Measurements from ENCODE around the gene APOB.

The APOB gene

GRCh38 chr2:21019000-21019677, 24.7 kb downstream of the APOB start:
- TF ChIP-seq CTCF (conservative IDR thresholded peaks at IDR 0.05) = no peak
- no peak for TF ChIP-seq ZFX (IDR thresholded peaks at IDR 0.05)
- no peak overlapping the region for H3K27ac ChIP-seq

GRCh38 chr2:21018290-21018689, 25.6 kb downstream of the APOB start:
- TF ChIP-seq CTCF (conservative IDR thresholded peaks at IDR 0.05) = no peak
- no peak for TF ChIP-seq ZFX (IDR thresholded peaks at IDR 0.05)
- no peak overlapping the region for H3K27ac ChIP-seq

GRCh38 chr2:21017748-21018276, 26.1 kb downstream of the APOB start:
- TF ChIP-seq ZFX (IDR thresholded peaks at IDR 0.05) (no peak), CTCF (conservative IDR thresholded peaks at IDR 0.05) (no peak)
- H3K27ac ChIP-seq = no peak overlapping the region

GRCh38 chr2:21015281-21015645, 28.6 kb downstream of the APOB start:
- no peak overlapping the region for H3K27ac ChIP-seq
- TF ChIP-seq ZFX (IDR thresholded peaks at IDR 0.05) (no peak), CTCF (conservative IDR thresholded peaks at IDR 0.05) (no peak)

GRCh38 chr2:21014364-21015280, 29.3 kb downstream of the APOB start:
- H3K27ac ChIP-seq = no peak overlapping the region
- TF ChIP-seq CTCF (conservative IDR thresholded peaks at IDR 0.05) (no peak), ZFX (IDR thresholded peaks at IDR 0.05) (no peak)

GRCh38 chr2:21013043-21013816, 30.6 kb downstream of the APOB start:
- TF ChIP-seq CTCF (conservative IDR thresholded peaks at IDR 0.05) = no peak
- TF ChIP-seq ZFX (IDR thresholded peaks at IDR 0.05) = no peak
- no peak overlapping the region for H3K27ac ChIP-seq

Measured in C4-2B (cell line).